Measurements from ENCODE around the gene BBLN. TPM values are rescaled to one million over a fixed set of nuclear protein-coding genes. Genes with fewer than 3 reads are reported as not detected.

Gene BBLN
- total and polyA plus RNA-seq, 4 donors = 46.7 to 278 (median 109) TPM

GRCh38 chr9:128117613-128118471 is 42.2 kb upstream of the BBLN start:
- intact Hi-C loops (cut with DNase I) = loop anchor here (1.0 to 5.0 kb wide), 3 partner anchors 33 to 176 kb away; no protein-coding TSS in a partner anchor
- Histone ChIP-seq H3K27me3 (ENCODE audit: control insufficient read depth in 1 of 2, insufficient read depth in 2 of 2, low read length in 1 of 2) (no peaks in the 10 kb centered on the region), H3K36me3 (ENCODE audit: control insufficient read depth in 1 of 2, insufficient read depth in 2 of 2, low read length in 1 of 2) (peaks cover 0 to 1% of the 10 kb centered on the region in 2 donors), H3K27ac (ENCODE audit: low read depth in 1 of 2, low read length in 2 of 2) (no peak overlapping the region), H3K4me3 (ENCODE audit: low read length in 2 of 2) (no peak overlapping the region), H3K4me1 (ENCODE audit: control insufficient read depth in 1 of 2, insufficient read depth in 2 of 2, low read length in 2 of 2) (no peaks in the 10 kb centered on the region), H3K9me3 (ENCODE audit: control insufficient read depth, low read length) (no peaks in the 10 kb centered on the region)
- 6 to 9% methylated on average over 27 of the region's 27 CpGs for WGBS, 2 donors
- DNase-seq (peak; percentile 95 to 100), ATAC-seq (ENCODE audit: low FRiP score) (peak; percentile 91)

- intact Hi-C loops (cut with DNase I) = loop anchor here (5.0 kb wide), 1 partner anchor 176 kb away; no protein-coding TSS in a partner anchor
- Histone ChIP-seq H3K9me3 (ENCODE audit: control insufficient read depth, low read length) (no peaks in the 10 kb centered on the region), H3K36me3 (ENCODE audit: control insufficient read depth in 1 of 2, insufficient read depth in 2 of 2, low read length in 1 of 2) (peaks cover 0 to 1% of the 10 kb centered on the region in 2 donors), H3K27me3 (ENCODE audit: control insufficient read depth in 1 of 2, insufficient read depth in 2 of 2, low read length in 1 of 2) (no peaks in the 10 kb centered on the region), H3K27ac (ENCODE audit: low read depth in 1 of 2, low read length in 2 of 2) (no peak overlapping the region), H3K4me3 (ENCODE audit: low read length in 2 of 2) (no peak overlapping the region), H3K4me1 (ENCODE audit: control insufficient read depth in 1 of 2, insufficient read depth in 2 of 2, low read length in 2 of 2) (no peaks in the 10 kb centered on the region)
- no peak for ATAC-seq (ENCODE audit: low FRiP score)
- DNase-seq = no peak
- WGBS, 2 donors = 36 to 45% methylated on average over 3 of the region's 3 CpGs
Observed at GRCh38 chr9:128118472-128118857, 41.6 kb upstream of the BBLN start.

- WGBS, 2 donors = 72 to 73% methylated on average over 15 of the region's 15 CpGs
- Histone ChIP-seq H3K27ac (ENCODE audit: low read depth in 1 of 2, low read length in 2 of 2) (no peak overlapping the region), H3K4me3 (ENCODE audit: low read length in 2 of 2) (no peak overlapping the region), H3K9me3 (ENCODE audit: control insufficient read depth, low read length) (no peaks in the 10 kb centered on the region), H3K27me3 (ENCODE audit: control insufficient read depth in 1 of 2, insufficient read depth in 2 of 2, low read length in 1 of 2) (no peaks in the 10 kb centered on the region), H3K36me3 (ENCODE audit: control insufficient read depth in 1 of 2, insufficient read depth in 2 of 2, low read length in 1 of 2) (peaks cover 0 to 1% of the 10 kb centered on the region in 2 donors), H3K4me1 (ENCODE audit: control insufficient read depth in 1 of 2, insufficient read depth in 2 of 2, low read length in 2 of 2) (no peaks in the 10 kb centered on the region)
- ATAC-seq (ENCODE audit: low FRiP score) (no peak), DNase-seq (peak; percentile 44 to 56)
- intact Hi-C loops (cut with DNase I) = loop anchor here (5.0 kb wide), 1 partner anchor 177 kb away; no protein-coding TSS in a partner anchor
Observed at GRCh38 chr9:128118971-128119665, 40.9 kb upstream of the BBLN start.

- no peaks in the 10 kb centered on the region for H3K27me3 ChIP-seq (ENCODE audit: control insufficient read depth in 1 of 2, insufficient read depth in 2 of 2, low read length in 1 of 2)
- H3K36me3 ChIP-seq (ENCODE audit: control insufficient read depth in 1 of 2, insufficient read depth in 2 of 2, low read length in 1 of 2) = peaks cover 0 to 1% of the 10 kb centered on the region in 2 donors
- DNase-seq = peak; percentile 39 to 63
- ATAC-seq (ENCODE audit: low FRiP score) = no peak
- H3K4me3 ChIP-seq (ENCODE audit: low read length in 2 of 2) = no peak overlapping the region
- 84 to 87% methylated on average over 20 of the region's 20 CpGs for WGBS, 2 donors
- H3K4me1 ChIP-seq (ENCODE audit: control insufficient read depth in 1 of 2, insufficient read depth in 2 of 2, low read length in 2 of 2) = no peaks in the 10 kb centered on the region
- no peak overlapping the region for H3K27ac ChIP-seq (ENCODE audit: low read depth in 1 of 2, low read length in 2 of 2)
- H3K9me3 ChIP-seq (ENCODE audit: control insufficient read depth, low read length) = no peaks in the 10 kb centered on the region
- intact Hi-C loops (cut with DNase I) = no loop called here
Observed at GRCh38 chr9:128120061-128120740, 39.9 kb upstream of the BBLN start.

GRCh38 chr9:128120741-128121465 is 39.2 kb upstream of the BBLN start:
- ATAC-seq (ENCODE audit: low FRiP score) = no peak
- Histone ChIP-seq H3K4me3 (ENCODE audit: low read length in 2 of 2) (no peak overlapping the region), H3K36me3 (ENCODE audit: control insufficient read depth in 1 of 2, insufficient read depth in 2 of 2, low read length in 1 of 2) (peaks cover 0 to 1% of the 10 kb centered on the region in 2 donors), H3K27me3 (ENCODE audit: control insufficient read depth in 1 of 2, insufficient read depth in 2 of 2, low read length in 1 of 2) (no peaks in the 10 kb centered on the region), H3K27ac (ENCODE audit: low read depth in 1 of 2, low read length in 2 of 2) (no peak overlapping the region), H3K4me1 (ENCODE audit: control insufficient read depth in 1 of 2, insufficient read depth in 2 of 2, low read length in 2 of 2) (no peaks in the 10 kb centered on the region), H3K9me3 (ENCODE audit: control insufficient read depth, low read length) (no peaks in the 10 kb centered on the region)
- WGBS, 2 donors = 81 to 82% methylated on average over 28 to 29 of the region's 29 CpGs
- intact Hi-C loops (cut with DNase I) = no loop called here
- peak; percentile 33 to 41 for DNase-seq

GRCh38 chr9:128121466-128121810 is 38.6 kb upstream of the BBLN start:
- 89 to 91% methylated on average over 5 of the region's 5 CpGs for WGBS, 2 donors
- DNase-seq = no peak
- intact Hi-C loops (cut with DNase I) = no loop called here
- no peak overlapping the region for H3K27ac ChIP-seq (ENCODE audit: low read depth in 1 of 2, low read length in 2 of 2)
- peaks cover 0 to 1% of the 10 kb centered on the region in 2 donors for H3K36me3 ChIP-seq (ENCODE audit: control insufficient read depth in 1 of 2, insufficient read depth in 2 of 2, low read length in 1 of 2)
- no peaks in the 10 kb centered on the region for H3K27me3 ChIP-seq (ENCODE audit: control insufficient read depth in 1 of 2, insufficient read depth in 2 of 2, low read length in 1 of 2)
- no peaks in the 10 kb centered on the region for H3K4me1 ChIP-seq (ENCODE audit: control insufficient read depth in 1 of 2, insufficient read depth in 2 of 2, low read length in 2 of 2)
- ATAC-seq (ENCODE audit: low FRiP score) = no peak
- H3K9me3 ChIP-seq (ENCODE audit: control insufficient read depth, low read length) = no peaks in the 10 kb centered on the region
- no peak overlapping the region for H3K4me3 ChIP-seq (ENCODE audit: low read length in 2 of 2)

- intact Hi-C loops (cut with DNase I) = no loop called here
- DNase-seq (peak; percentile 37 to 69), ATAC-seq (ENCODE audit: low FRiP score) (no peak)
- no peaks in the 10 kb centered on the region for H3K9me3 ChIP-seq (ENCODE audit: control insufficient read depth, low read length)
- no peaks in the 10 kb centered on the region for H3K27me3 ChIP-seq (ENCODE audit: control insufficient read depth in 1 of 2, insufficient read depth in 2 of 2, low read length in 1 of 2)
- no peak overlapping the region for H3K27ac ChIP-seq (ENCODE audit: low read depth in 1 of 2, low read length in 2 of 2)
- no peak overlapping the region for H3K4me3 ChIP-seq (ENCODE audit: low read length in 2 of 2)
- peaks cover 0 to 1% of the 10 kb centered on the region in 2 donors for H3K36me3 ChIP-seq (ENCODE audit: control insufficient read depth in 1 of 2, insufficient read depth in 2 of 2, low read length in 1 of 2)
- H3K4me1 ChIP-seq (ENCODE audit: control insufficient read depth in 1 of 2, insufficient read depth in 2 of 2, low read length in 2 of 2) = no peaks in the 10 kb centered on the region
- WGBS, 2 donors = 84 to 87% methylated on average over 27 of the region's 27 CpGs
Observed at GRCh38 chr9:128121924-128122808, 37.9 kb upstream of the BBLN start.
